Natural killer cell (primary cell): ENCODE data around the gene PID1. TPM values are rescaled to one million over a fixed set of nuclear protein-coding genes. Genes with fewer than 3 reads are reported as not detected.

Experiments used
- ATAC-seq, 3 donors: fragments of 150-1000 bp in 2 of 3; fragments of 200-7000 bp in 1 of 3; cut with Tn5 transposase; 1 replicate in 1 of 3; 2 replicates in 2 of 3; pipeline ENCODE4 v1.10.0; 2021; ENCODE audit warnings: mild to moderate bottlenecking in 2 of 3, moderate library complexity in 2 of 3
- DNase-seq, 2 donors: peaks; one replicate each; pipeline versions ENCODE4 v3.0.0 to v3.0.0-alpha.2; 2013 to 2021; ENCODE audit warnings: mixed read lengths in 1 of 2
- H3K27ac ChIP-seq: one replicate; pipeline ENCODE4 v1.5.1; 2013; ENCODE audit warnings: mild to moderate bottlenecking, low read length
- H3K27me3 ChIP-seq: one replicate; pipeline ENCODE4 v1.6.1; 2013; ENCODE audit warnings: low read length; ENCODE audit not compliant: control insufficient read depth, insufficient read depth
- H3K36me3 ChIP-seq: one replicate; pipeline ENCODE4 v1.6.1; 2013; ENCODE audit warnings: low read length; ENCODE audit not compliant: control insufficient read depth, insufficient read depth
- H3K4me1 ChIP-seq: one replicate; pipeline ENCODE4 v1.6.1; 2013; ENCODE audit warnings: low read length; ENCODE audit not compliant: control insufficient read depth, insufficient read depth
- H3K4me3 ChIP-seq: one replicate; pipeline ENCODE4 v1.5.1; 2013; ENCODE audit warnings: low read length
- H3K9me3 ChIP-seq: one replicate; pipeline ENCODE4 v1.6.1; 2013; ENCODE audit warnings: low read length; ENCODE audit not compliant: control insufficient read depth, insufficient read depth
- H3K27ac Mint-ChIP-seq, 2 donors: one replicate each; pipeline ENCODE4 v1.8.0; 2022; ENCODE audit warnings: mild to moderate bottlenecking in 2 of 2, mixed read lengths in 2 of 2, moderate library complexity in 1 of 2
- H3K27me3 Mint-ChIP-seq, 2 donors: one replicate each; pipeline ENCODE4 v1.8.0; 2022; ENCODE audit warnings: low read depth in 2 of 2, mixed read lengths in 2 of 2
- H3K36me3 Mint-ChIP-seq: one replicate; pipeline ENCODE4 v1.8.0; 2022; ENCODE audit warnings: mixed read lengths
- H3K4me1 Mint-ChIP-seq, 2 donors: one replicate each; pipeline ENCODE4 v1.8.0; 2022; ENCODE audit warnings: mixed read lengths in 2 of 2
- H3K4me3 Mint-ChIP-seq: one replicate; pipeline ENCODE4 v1.8.0; 2022; ENCODE audit warnings: mild to moderate bottlenecking, moderate library complexity, mixed read lengths
- H3K9me3 Mint-ChIP-seq, 2 donors: one replicate each; pipeline ENCODE4 v1.8.0; 2022; ENCODE audit warnings: mixed read lengths in 2 of 2
- WGBS: methylation state at CpG from one replicate; pipeline ENCODE4 v1.1.7; 2013; ENCODE audit warnings: missing lambda C conversion rate; ENCODE audit not compliant: insufficient coverage; 5-methylcytosine and 5-hydroxymethylcytosine counted together
- intact Hi-C: fragments of 100-400 bp; cut with micrococcal nuclease; formaldehyde crosslinking; loops from one replicate; pipeline ENCODE4 v1.14.2; 2022
- total RNA-seq, 4 donors: library from RNA; stranded (reverse); fragments of 120-200 nt in 1 of 4; gene quantifications; one replicate each; pipeline versions ENCODE4 v1.2.3 to v1.2.4, GENCODE V29; 2013 to 2022
- TF ChIP-seq, protein P1 (sequence below): fragments of 200-600 bp; IDR thresholded peaks from one replicate; pipeline ENCODE4 v1.8.0; 2022; ENCODE audit warnings: antibody characterized with exemption

The PID1 gene
- total RNA-seq, 3 donors from 2014 or later (not counting 1 experiment from before 2014, with no cell fraction given) = 0.56 to 3.0 (median 1.0) TPM

- Histone ChIP-seq H3K27me3 (peaks cover 3% of the 10 kb centered on the region), H3K36me3 (no peaks in the 10 kb centered on the region), H3K9me3 (no peaks in the 10 kb centered on the region), H3K27ac (no peak overlapping the region), H3K4me3 (no peak overlapping the region), H3K4me1 (no peaks in the 10 kb centered on the region)
- DNase-seq = peak in 1 of 2 donors; percentile 14
- peak in 1 of 3 donors; percentile 33 for ATAC-seq
- intact Hi-C loops = no loop called here
- WGBS = 59% methylated on average over 3 of the region's 4 CpGs
- Mint-ChIP-seq H3K27ac (no peak overlapping the region), H3K9me3 (no peaks in the 10 kb centered on the region), H3K4me3 (no peak overlapping the region), H3K36me3 (no peaks in the 10 kb centered on the region), H3K4me1 (no peaks in the 10 kb centered on the region), H3K27me3 (peaks cover 0 to 8% of the 10 kb centered on the region in 2 donors)
- TF ChIP-seq, protein P1, sequence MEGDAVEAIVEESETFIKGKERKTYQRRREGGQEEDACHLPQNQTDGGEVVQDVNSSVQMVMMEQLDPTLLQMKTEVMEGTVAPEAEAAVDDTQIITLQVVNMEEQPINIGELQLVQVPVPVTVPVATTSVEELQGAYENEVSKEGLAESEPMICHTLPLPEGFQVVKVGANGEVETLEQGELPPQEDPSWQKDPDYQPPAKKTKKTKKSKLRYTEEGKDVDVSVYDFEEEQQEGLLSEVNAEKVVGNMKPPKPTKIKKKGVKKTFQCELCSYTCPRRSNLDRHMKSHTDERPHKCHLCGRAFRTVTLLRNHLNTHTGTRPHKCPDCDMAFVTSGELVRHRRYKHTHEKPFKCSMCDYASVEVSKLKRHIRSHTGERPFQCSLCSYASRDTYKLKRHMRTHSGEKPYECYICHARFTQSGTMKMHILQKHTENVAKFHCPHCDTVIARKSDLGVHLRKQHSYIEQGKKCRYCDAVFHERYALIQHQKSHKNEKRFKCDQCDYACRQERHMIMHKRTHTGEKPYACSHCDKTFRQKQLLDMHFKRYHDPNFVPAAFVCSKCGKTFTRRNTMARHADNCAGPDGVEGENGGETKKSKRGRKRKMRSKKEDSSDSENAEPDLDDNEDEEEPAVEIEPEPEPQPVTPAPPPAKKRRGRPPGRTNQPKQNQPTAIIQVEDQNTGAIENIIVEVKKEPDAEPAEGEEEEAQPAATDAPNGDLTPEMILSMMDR = no peak
These were observed 2.7 kb upstream of the PID1 start for GRCh38 chr2:229273723-229274338.

DNA sequence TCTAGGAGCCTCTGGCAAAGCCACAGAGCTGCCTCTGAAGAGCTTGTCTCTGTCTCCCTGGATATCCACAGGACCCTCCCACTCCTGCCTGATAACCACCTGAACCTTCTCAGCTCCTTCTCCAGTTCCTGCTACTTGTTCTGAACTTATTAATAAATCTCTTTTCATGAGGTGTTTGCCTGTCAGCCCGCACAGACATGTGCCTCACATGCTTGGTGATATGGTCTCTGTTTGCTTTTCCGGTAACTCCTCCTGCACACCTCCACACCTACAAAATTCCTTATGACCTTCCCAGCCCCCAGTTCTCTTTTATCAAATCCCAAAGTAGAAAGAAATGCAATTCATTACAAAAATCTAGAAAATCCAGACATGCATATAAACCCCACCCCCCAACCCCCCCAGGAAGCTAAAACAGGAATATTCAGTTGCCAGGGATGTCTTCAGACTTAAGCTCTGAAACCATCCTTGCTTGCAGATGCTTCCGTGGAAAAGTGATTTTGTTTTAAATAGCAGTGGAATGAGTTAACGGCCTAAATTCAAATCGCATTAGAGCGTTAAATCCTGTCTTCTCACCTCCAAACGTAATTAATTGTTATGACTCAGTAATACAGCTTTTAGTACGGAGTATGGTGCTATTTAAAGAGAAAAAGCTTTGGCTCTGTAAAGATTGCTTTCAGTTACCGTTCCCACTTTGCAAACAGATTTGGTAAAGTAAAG lies 2.1 kb upstream of the PID1 start:
- H3K4me3 Mint-ChIP-seq = no peak overlapping the region
- DNase-seq = no peak
- TF ChIP-seq, protein P1 = no peak
- no peaks in the 10 kb centered on the region for H3K9me3 ChIP-seq
- H3K27ac ChIP-seq = no peak overlapping the region
- no peak for ATAC-seq
- no peaks in the 10 kb centered on the region for H3K36me3 ChIP-seq
- intact Hi-C loops = no loop called here
- H3K4me1 ChIP-seq = no peaks in the 10 kb centered on the region
- no peaks in the 10 kb centered on the region for H3K9me3 Mint-ChIP-seq
- H3K27me3 ChIP-seq = peaks cover 3% of the 10 kb centered on the region
- no peak overlapping the region for H3K27ac Mint-ChIP-seq
- no peak overlapping the region for H3K4me3 ChIP-seq
- peaks cover 0 to 8% of the 10 kb centered on the region in 2 donors for H3K27me3 Mint-ChIP-seq
- WGBS = 43% methylated on average over 5 of the region's 9 CpGs
- no peaks in the 10 kb centered on the region for H3K36me3 Mint-ChIP-seq
- H3K4me1 Mint-ChIP-seq = no peaks in the 10 kb centered on the region

- Mint-ChIP-seq H3K9me3 (peaks cover 0 to 3% of the 10 kb centered on the region in 2 donors), H3K27ac (no peak overlapping the region), H3K4me3 (no peak overlapping the region), H3K4me1 (no peaks in the 10 kb centered on the region), H3K27me3 (peaks cover 0 to 8% of the 10 kb centered on the region in 2 donors), H3K36me3 (no peaks in the 10 kb centered on the region)
- Histone ChIP-seq H3K36me3 (no peaks in the 10 kb centered on the region), H3K9me3 (no peaks in the 10 kb centered on the region), H3K27ac (no peak overlapping the region), H3K4me3 (no peak overlapping the region), H3K4me1 (no peaks in the 10 kb centered on the region), H3K27me3 (peaks cover 3% of the 10 kb centered on the region)
- intact Hi-C loops = no loop called here
- 71% methylated on average over 6 of the region's 6 CpGs for WGBS
- TF ChIP-seq, protein P1 = no peak
- DNase-seq (no peak), ATAC-seq (no peak)
These were observed 1.1 kb downstream of the PID1 start for GRCh38 chr2:229269941-229270340.
